ENCODE results near the gene RAB5A.
"Not testable (repeated sequence)": the region's sequence is repeated elsewhere in the genome, so short reads cannot be mapped to it uniquely, and the experiment has no call there.

RAB5A gene

DNA sequence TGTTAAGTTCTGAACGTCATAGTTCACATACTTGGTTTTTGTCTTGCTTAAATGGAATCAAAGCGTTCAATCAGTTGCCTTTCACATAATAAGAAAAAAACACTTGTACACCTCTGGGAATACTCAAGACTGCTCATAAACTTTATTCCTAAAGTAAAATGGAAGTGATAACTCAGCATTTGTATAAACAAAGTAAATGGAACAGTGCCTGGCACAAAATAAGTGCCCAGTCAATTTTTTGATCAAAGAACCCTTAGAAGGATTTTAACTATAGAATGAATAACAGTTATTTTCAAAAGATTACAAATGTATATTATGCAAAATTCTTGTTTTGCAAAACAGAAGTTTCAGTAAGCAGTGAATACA is 1.3 kb downstream of the RAB5A start:
- no peak for DNase-seq (ENCODE audit: low spot score)

- no peak for DNase-seq (ENCODE audit: low spot score)
These were observed 3.4 kb downstream of the RAB5A start for GRCh38 chr3:19950316-19950715.

GRCh38 chr3:19954676-19955075 is 7.8 kb downstream of the RAB5A start:
- DNase-seq (ENCODE audit: low spot score), result no peak

- DNase-seq (ENCODE audit: low spot score), result not testable (repeated sequence)
These were observed 10.5 kb downstream of the RAB5A start for GRCh38 chr3:19957354-19957753.

GRCh38 chr3:19959505-19959904 is 12.6 kb downstream of the RAB5A start:
- DNase-seq (ENCODE audit: low spot score), result no peak

DNA sequence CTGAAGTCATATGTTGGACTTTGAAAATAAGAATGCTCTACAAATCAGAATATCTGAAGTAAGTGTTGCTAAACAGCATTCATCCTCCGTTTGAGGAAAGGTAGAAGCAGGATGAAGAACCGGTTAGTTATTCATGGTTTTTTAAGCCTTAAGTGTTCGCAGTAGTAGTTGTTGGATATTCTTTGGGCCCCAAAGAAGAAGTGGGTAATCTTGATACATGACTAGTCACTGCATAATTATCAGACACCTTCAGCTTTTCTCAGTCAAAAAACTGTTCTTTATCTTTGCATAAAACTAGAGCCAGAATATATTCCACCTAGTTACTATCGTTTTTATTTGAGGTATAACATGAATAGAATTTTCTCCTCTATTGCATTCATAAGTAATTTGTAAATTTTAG is 13.8 kb downstream of the RAB5A start:
- DNase-seq (ENCODE audit: low spot score), result no peak

GRCh38 chr3:19961960-19962359 is 15.1 kb downstream of the RAB5A start:
- no peak for DNase-seq (ENCODE audit: low spot score)

DNA sequence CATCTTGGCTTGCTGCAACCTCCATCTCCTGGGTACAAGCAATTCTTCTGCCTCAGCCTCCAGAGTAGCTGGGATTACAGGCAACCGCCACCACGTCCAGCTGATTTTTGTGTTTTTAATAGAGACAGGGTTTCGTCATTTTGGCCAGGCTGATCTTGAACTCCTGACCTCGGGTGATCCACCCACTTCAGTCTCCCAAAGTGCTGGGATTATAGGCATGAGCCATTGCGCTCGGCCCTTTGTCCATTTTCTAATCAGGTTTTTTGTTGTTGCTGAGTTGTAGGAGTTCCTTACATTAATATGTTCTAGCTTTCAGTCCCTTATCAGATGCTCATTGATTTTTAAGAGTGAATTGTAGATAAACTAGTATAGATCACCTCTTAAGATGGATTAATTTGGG is 20.3 kb downstream of the RAB5A start:
- no peak for DNase-seq (ENCODE audit: low spot score)

DNA sequence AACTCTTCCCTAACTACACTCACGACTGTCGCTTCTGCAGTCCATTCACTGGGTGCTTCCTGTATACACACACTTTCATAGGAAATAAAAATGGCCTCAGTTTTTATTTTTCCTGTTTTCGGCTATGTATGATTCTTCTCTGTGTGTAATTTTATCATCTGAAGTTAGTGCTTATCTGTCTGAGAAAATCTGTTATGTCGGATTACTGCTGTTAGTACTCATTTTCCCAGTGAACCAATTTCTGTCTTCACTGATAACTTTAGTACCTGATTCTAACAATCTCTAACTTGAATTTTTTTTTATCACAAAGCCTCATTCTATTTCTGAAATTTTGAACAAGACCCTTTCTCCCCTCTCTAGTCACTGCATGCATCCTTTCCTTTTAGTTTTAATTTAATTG is 20.9 kb downstream of the RAB5A start:
- DNase-seq (ENCODE audit: low spot score), result no peak

DNA sequence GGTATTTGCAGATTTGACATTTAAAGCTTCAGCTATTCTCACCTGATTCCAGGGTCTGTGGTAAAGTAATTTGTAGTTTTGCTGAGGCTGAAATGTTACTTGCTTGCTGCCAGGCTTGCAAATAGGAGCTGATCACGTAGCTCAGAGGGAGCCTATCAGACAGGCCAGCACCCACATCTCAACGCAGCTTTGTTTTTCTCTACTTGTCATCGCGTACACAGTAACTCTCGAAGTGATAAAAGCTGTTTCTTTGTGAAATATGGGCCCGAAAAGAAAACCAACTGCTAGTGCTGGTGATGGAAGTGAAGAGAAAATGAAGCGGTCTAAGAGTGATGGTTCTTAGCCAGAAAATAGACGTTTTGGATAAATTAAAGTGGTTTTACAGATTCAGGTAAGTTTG is 23.4 kb downstream of the RAB5A start:
- no peak for DNase-seq (ENCODE audit: low spot score)

GRCh38 chr3:19972054-19972453 is 25.2 kb downstream of the RAB5A start:
- DNase-seq (ENCODE audit: low spot score), result no peak

DNA sequence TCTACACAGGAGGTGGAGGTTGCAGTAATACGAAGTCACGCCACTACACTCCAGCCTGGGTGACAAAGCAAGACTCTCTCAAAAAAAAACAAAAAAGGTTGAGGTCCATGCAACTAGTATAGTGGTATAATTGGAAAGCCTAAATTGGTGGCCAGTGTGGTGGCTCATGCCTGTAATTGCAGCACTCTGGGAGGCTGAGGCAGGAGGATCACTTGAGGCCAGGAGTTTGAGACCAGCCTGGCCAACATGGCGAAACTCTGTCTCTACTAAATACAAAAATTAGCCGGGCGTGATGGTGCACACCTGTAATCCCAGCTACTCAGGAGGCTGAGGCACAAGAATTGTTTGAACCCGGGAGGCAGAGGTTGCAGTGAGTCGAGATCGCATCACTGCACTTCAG is 42.0 kb downstream of the RAB5A start:
- DNase-seq (ENCODE audit: low spot score), result not testable (repeated sequence)

- no peak for DNase-seq (ENCODE audit: low spot score)
These were observed 47.9 kb downstream of the RAB5A start for GRCh38 chr3:19994796-19995195.

DNA sequence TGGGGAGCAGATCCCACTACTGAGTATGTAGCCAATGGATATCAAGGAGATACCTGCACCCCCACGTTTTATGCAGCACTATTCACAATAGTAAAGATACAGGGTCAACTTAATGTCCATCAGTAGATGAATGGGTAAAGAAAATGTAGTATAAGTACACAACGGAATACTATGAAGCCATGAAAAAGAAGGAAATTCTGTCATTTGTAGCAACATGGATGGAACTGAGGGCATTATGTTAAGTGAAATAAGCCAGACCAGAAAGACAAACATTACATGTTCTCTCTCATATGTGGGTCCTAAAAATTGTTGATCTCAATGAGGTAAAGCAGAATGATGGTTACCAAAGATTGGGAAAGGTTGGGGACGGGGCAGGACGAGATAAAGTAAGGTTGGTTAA is 50.6 kb downstream of the RAB5A start:
- no peak for DNase-seq (ENCODE audit: low spot score)

DNA sequence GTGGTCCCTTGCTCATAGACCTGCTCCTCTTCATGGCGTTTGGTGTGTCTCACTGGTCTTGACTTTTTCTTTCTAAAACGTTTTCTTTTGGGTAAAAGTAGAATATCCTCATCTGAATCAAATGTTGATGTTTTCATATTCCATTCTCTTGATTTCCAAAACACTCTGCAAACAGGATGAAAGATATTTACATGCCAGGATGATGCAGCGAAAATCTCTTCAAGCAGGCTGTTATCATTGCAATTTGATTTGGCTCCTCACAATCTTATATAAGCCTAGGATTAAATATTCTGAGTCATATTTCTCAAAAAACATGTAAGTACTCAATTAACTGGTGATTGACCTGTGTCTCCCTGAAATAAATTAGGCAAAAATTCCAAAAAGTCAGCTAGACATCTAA is 55.0 kb downstream of the RAB5A start:
- DNase-seq (ENCODE audit: low spot score), result no peak

DNA sequence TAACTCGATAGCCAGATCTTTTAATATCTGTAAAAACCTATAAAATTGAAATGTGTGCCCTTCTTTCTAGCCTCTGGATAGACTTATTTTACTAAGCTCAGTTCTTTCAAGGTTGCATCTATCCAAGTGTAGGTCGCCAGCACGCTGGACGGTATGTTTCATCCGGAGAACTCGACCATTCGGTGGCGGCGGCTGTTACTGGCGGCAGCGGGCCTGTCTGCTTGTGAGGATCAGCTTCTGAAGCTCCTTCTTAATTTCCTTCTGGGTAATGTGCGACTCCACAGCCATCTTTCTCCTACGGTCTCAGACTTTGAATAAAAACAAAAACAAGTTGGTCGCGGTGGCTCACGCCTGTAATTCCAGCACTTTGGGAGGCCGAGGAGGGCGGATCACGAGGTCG is 61.1 kb downstream of the RAB5A start:
- no peak for DNase-seq (ENCODE audit: low spot score)

DNA sequence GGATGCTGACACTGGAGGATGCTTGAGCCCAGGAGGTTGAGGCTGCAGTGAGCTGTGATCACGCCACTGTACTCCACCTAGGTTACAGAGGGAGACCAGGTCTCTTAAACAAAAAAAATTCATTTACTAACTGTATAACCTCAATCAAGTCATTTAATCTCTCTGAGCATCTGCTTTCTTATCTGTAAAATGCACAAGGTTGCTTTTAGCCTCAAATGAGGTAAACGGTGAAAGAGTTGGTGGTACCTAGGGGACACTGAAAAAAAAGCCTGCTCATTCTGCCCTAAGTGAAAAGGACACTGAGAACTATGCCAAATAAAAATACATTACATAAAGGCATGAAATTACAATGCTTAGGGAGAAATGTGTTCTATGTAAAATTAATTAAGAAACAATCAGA is 61.7 kb downstream of the RAB5A start:
- no peak for DNase-seq (ENCODE audit: low spot score)

- no peak for DNase-seq (ENCODE audit: low spot score)
These were observed 65.3 kb downstream of the RAB5A start, which contains the start of gene PP2D1 for GRCh38 chr3:20012164-20012563. Gene PP2D1, minus strand, starts transcription at chr3:20012264. Its CDS starts 192 bp downstream, at chr3:20012072.

DNA sequence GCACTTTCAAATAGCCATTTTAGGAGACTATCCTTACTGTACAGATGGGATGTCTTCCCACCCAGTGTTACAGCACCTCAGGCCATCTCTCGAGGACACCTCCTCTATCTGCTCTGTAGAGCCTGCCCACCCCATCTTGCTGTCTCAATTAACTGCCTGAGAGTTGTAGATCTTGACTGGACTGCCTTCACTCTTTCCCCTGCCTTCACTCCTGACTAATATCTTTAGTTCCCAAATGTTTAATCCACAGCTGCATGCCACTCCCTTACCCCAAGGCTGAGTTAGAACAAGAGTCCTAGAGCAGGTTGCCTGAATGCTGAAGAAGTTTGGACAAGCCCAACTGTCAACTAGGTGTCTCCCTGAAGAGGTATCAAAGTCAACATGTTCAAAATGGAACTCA is 66.5 kb downstream of the RAB5A start:
- no peak for DNase-seq (ENCODE audit: low spot score)

DNA sequence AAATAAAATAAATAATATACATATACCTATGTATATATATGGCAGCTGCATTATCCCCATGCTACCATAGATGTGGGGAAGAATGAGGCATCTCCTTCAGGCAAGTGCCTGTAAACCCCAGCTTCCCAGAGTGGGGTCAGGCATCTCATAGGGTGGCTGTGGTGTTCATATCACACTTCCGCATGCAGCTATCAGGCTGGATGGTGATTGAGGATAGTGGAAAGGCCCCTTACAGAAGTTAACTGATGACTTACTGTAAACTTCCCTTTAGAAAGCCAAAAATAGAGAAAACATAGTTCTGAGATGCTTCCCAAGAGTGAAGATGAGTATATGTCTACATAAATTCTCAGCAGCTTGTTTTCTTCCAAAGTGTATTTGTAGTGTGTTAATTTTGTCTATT is 68.6 kb downstream of the RAB5A start:
- no peak for DNase-seq (ENCODE audit: low spot score)

DNA sequence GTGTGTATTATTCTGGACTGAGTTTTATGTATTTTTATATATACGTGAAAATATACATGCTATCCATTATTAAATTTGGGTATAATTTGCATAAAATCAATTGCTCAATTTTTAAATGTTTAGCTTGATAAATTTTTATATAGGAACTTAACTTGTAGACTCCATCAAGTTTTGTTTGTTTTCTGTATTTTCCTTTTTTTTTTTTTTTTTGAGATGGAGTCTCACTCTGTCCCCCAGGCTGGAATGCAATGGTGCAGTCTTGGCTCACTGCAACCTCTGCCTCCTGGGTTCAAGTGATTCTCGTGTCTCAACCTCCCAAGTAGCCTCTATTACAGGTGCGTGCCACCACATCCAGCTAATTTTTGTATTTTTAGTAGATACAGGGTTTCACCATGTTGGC is 69.2 kb downstream of the RAB5A start:
- not testable (repeated sequence) for DNase-seq (ENCODE audit: low spot score)

GRCh38 chr3:20022954-20023622 is 76.2 kb downstream of the RAB5A start:
- DNase-seq (ENCODE audit: low spot score), result no peak

DNA sequence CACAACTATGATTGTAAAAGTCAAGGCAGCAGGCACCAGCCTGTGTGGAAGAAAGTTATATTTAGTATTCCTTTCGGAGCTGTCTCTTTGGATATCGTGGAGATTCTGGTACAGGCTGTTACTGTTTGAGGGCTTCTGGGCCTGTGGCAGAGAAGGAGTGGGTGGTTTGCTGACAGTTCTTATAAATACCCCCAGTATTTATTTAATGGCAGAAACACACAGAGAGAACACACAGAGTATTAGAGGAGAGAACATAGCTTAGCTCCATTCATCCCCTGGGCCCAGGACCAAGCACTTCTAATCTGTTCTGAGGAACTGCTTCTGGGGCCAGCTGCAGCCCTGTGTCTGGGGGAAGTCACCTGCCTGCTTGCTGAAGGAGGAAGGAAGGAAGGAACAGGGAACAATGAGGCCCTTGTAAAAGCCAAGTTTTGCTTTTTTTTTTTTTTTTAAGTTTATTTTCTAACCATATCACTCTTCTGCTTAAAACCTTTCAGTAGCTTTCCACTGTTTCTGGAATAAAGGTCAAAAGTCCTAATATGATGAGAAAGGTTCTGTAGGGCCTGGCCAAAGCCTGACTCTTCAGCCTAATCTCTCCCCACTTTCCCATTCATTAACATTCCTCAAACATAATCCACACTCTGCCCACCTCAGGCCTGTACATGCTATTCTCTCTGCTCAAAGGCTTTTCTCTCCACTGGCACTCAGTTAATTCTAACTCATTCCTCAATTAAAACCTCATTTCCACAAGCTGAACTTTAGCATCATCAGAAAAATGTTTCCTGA is 76.9 kb downstream of the RAB5A start:
- no peak for DNase-seq (ENCODE audit: low spot score)

- DNase-seq (ENCODE audit: low spot score), result no peak
These were observed 80.2 kb downstream of the RAB5A start for GRCh38 chr3:20027136-20027535.
